ENCODE measurements around the gene LRFN2.

GRCh38 chr6:40535819-40536380 lies 51.3 kb downstream of the LRFN2 start:
- TF ChIP-seq CTCF (IDR thresholded peaks at IDR 0.05; ENCODE audit: poor library complexity) (no peak), EZH2phosphoT487 (IDR thresholded peaks at IDR 0.05; ENCODE audit: low read depth, severe bottlenecking, unreplicated experiment) (no peak)

Data from hepatocyte (in vitro differentiated cells).